T-helper 9 cell (primary cell): ENCODE measurements around the gene ZBTB1.

Source experiments
- DNase-seq: peaks from one replicate; pipeline ENCODE4 v3.0.0-alpha.2; 2020
- total RNA-seq, 2 donors: gene quantifications; one replicate each; lab custom pipeline; 2026; lab: John Stamatoyannopoulos, UW

ZBTB1 gene, protein sequence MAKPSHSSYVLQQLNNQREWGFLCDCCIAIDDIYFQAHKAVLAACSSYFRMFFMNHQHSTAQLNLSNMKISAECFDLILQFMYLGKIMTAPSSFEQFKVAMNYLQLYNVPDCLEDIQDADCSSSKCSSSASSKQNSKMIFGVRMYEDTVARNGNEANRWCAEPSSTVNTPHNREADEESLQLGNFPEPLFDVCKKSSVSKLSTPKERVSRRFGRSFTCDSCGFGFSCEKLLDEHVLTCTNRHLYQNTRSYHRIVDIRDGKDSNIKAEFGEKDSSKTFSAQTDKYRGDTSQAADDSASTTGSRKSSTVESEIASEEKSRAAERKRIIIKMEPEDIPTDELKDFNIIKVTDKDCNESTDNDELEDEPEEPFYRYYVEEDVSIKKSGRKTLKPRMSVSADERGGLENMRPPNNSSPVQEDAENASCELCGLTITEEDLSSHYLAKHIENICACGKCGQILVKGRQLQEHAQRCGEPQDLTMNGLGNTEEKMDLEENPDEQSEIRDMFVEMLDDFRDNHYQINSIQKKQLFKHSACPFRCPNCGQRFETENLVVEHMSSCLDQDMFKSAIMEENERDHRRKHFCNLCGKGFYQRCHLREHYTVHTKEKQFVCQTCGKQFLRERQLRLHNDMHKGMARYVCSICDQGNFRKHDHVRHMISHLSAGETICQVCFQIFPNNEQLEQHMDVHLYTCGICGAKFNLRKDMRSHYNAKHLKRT
- total RNA-seq, result 202 to 349 reads per million in 2 donors

DNA sequence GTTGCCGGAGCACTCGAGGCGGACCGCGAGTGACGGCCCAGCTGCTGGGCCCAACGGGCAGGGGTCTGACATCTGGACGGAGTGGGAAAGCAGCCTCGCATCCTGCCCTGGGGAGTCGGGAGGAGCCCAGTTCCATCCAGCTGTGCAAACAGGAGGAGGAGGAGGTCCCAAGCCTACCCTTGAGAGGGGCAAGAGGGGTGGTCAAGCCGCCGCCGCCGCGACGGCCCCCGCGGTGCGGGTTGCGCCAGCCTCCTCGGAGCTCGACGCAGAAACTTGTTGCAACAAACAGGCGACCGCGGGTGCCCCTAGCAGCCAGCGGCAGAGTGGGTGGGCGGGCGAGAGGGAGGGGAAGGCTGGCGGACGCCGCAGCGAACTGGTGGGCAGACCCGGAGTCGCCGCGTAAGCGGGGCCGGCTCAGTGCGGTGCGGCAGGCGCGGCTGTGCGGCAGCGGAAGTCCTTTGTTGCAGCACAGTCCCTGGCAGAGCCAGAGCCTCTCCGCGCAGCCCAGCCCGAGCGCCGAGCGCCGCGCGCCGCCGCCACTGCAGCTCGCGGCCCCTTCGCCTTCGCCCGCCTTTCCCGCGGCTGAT is at the start of gene ZBTB1:
Gene ZBTB1 (plus strand): TSS at position 461 of the 587 bp plus-strand sequence. CDS start 16,735 bp downstream, outside the sequence.
- peak; percentile 77 for DNase-seq

DNA sequence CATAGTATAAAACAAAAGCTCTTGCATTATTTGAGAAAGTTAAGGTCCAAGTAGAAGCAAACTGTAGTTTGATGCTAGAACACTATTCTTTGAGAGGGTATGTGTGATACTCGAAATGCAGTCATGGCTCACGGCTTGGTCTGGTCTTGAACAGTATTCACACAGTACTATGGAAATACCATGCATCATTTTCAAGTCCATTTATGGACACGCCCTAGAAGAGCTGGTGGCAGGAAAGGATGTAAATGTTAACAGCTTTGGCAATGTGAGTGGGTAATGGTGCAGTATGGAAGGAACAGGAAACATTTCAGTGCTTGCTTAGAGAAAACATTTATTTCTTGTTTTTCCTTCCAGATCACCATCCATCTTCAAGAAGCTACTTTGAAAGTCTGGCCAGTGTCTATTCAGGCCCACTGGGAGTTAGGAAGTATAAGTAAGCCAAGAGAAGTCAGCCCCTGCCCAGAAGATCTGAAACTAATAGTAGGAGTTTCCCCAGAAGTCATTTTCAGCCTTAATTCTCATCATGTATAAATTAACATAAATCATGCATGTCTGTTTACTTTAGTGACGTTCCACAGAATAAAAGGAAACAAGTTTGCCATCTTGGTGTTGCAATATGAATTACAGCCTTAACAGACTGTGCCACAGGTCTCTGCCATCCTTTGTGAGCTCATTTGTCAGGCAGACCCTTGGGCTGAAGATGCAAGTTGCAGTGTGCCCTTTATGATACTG is 45.0 kb upstream of the ZBTB1 start:
- no peak for DNase-seq

DNA sequence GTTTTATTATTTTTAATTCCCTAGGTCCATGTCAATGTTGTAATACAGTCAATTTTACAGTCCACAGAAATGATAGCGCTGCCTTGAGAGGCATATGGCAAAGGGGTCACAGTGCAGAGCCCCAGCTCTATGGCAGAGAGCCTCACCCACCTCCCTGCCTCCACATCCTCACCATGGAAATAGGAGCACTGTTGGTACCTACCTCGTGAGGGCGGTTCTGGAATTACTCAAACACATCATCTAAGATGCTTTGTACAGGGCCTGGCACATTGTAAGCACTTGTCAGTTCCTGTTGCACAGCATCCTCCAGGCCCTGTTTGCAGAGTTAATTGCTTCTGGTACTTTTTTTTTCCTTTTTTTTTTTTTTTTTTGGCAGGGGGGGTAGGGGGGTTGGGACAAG is 43.3 kb upstream of the ZBTB1 start:
- no peak for DNase-seq

DNA sequence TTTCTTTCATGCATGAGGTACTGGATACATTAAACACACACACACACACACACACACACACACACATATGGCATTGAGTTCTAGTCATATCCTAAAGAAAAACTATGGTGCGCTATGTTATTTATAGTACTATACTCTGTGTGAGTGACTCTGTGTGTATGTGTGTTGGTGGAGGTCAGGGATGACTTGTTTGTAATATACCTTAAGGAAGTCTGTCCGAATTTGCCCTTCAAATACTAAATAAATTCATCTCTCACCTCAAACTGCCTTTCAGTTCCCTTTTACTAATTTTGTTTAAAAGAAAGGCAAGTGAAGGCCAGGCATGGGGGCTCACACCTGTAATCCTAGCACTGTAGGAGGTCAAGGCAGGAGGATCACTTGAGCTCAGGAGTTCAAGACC is 41.4 kb upstream of the ZBTB1 start:
- DNase-seq, result no peak

DNA sequence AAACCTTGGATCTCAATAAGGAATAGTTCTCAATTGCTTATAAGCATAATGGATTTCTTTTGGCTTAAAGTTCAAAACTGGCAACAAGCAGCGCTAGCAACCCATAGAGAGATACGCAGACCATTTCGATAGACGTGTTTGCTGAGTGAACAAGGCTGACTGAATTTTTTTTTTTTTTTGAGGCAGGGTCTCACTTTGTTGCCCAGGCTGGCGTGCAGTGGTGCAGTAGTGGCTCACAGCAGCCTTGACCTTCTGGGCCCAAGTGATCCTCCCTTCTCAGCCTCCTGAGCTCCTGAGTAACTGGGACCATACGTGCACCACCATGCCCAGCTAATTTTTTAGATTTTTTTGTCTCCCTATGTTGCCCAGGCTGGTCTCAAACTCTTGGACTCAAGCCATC is 40.7 kb upstream of the ZBTB1 start:
- no peak for DNase-seq

DNA sequence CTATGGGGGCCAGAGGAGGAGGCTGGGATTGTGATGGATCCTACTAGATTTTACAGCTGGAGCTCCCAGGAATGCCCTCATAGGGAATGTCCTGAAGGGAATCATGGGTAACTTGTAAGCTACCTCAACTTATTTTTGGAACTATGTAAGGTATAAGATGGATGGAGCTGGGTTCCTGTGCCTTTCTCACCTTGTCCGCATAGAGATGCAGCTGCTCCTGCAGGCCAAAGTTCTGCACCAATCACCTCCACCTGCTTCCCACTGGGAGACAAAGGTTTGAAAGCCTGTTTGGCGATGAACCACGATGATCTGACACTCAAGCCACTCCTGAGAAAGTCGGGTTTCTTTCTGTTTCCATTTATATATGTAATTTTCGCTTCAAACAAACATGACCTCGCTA is 39.9 kb upstream of the ZBTB1 start:
- DNase-seq, result no peak

DNA sequence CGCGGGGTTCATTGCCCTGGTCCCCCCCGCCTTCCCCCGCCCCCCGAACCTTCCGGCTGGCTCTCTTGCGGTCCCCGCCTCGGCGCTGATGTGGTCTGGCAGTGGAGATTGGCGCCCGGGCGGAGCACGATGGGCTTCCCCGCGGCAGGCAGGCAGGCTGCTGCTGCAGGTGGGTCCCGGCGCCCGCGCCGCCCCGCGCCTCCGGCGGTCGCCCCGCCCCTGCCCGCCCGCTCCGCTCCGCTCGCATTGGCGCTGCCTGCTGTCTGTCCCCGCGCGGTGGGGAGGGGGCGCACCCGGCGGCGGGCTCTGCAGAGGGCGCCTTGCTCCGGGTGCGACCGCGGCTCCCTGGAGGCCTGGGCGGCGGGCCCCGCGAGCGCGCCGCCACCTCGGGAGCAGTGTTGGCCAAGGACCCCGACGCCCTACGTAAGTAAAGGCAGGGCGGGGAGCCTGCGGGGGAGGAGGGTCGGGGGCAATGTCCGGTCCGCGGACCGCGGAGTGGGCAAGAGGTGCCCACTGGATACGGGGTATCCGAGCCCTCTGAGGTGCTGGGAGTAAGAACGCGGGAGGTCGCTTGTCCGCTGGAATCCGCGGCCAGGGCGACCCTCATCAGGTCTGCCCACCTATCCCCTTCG is 39.3 kb upstream of the ZBTB1 start, which contains the start of gene AKAP5:
Gene AKAP5 (plus strand): TSS at position 309 of the 632 bp plus-strand sequence. CDS start 2,896 bp downstream, outside the sequence.
- DNase-seq, result peak; percentile 57

DNA sequence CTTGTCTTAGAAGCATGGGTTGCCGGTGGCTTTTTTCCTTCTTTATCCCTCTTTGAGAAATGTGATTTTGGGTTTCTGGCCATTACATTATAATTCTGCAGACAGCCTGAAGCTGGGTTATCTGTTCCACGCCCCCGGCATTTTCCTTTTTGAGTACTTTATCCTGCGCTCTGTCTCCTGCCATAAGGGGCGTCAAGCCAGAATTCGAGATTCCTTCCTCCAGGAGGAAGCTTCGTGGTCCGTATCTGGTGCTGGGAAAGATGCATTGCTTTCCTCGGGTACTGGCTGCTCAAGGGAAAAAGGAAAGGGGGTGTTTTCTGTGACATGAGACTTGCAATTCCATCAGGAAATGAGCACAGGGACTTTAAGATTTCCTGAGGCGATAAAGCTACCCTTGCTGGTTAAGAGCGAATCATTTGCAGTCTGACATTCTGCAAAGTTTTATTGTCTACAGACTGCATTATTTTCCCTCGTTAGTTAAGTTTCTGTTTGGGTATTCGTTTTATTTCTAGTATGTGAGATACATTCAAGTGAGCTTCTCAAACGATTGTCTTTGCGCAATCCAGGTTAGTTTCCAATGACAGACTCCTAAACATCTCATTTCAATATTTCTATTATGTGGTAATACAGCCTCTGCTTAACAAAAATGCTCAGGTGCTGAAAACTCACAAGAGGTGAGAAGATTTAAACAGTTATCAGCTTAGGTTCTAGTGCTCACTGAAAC is 38.6 kb upstream of the ZBTB1 start:
- DNase-seq, result no peak

DNA sequence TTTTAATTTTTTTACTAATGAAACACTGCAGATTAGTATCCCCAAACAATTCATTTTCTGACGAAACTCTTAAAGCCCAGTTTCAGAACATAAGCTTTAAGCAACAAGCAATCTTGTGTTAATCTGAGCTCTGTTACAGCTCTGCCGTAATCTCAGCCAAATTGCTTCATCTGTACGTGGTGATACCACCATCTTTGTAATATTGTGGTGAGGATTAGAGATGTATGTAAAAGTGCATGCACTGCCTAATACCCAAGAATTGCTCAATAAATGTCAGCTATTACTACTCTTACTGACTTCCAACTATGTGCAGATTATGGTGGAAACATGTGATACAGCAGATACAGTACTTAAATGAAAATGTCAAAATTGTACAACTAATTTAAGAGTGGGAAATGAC is 37.5 kb upstream of the ZBTB1 start:
- DNase-seq, result no peak

GRCh38 chr14:64467566-64467965 is 37.0 kb upstream of the ZBTB1 start:
- DNase-seq, result no peak

GRCh38 chr14:64468451-64468850 is 36.1 kb upstream of the ZBTB1 start:
- no peak for DNase-seq

DNA sequence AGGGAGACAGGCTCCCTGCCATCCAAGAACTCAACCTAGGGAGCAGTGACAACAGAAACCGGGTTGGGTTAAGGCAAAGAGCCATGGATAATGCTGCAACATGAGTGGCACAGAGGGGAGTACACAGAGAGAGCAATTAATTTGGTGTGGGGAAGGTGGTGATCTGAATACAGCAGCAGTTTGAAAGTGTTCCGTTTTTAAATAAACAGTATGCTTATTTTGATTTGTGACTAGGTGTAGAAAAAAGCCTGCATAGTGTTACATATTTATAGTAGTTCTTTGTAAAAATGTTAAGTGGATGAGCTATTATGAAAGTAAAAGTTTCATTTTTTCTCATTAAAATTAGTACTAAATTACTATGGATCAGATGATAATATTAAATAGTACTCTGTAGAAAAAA is 30.5 kb upstream of the ZBTB1 start:
- no peak for DNase-seq

DNA sequence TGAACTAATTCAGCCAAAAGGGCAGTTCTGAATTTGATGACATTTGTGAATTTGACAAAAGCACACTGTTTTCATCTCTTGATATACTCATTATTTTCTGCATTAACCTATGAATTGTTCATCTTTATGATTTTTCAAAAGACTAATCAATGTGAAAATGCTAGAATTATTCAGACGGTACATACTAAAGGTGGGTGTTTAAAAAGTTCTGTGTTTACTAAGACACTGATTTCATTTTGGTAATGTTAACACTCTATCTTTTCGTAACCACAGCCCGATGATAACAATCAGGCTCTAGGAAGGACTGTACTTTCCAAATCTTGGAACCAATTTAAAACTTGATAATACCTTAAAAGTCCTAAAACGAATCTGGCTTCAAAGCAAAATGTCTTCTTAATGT is 29.9 kb upstream of the ZBTB1 start:
- DNase-seq, result no peak

- DNase-seq, result no peak
Observed at GRCh38 chr14:64475585-64476273, 28.8 kb upstream of the ZBTB1 start.

GRCh38 chr14:64476438-64476837 is 28.1 kb upstream of the ZBTB1 start:
- no peak for DNase-seq

- no peak for DNase-seq
Observed at GRCh38 chr14:64478634-64479250, 25.8 kb upstream of the ZBTB1 start.

- no peak for DNase-seq
Observed at GRCh38 chr14:64488590-64489099, 15.9 kb upstream of the ZBTB1 start.

DNA sequence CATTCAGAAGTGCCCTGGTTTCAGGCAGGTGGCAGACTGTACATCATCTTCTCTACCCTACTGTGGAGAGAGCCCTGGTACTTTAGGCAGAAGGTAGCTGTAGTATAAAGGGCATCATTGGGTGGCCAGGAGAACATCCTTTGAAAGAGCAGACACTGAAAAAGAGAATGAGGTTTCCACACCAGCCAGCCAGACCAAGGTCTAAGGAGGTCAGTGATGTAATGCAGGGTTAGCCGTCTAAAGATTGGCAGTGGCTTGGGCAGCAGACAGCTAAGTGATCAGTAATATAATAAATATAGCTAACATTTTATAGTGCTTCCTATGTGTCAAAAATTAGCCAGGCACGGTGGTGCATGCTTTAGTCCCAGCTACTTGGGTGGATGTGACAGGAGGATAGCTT is 12.9 kb upstream of the ZBTB1 start:
- no peak for DNase-seq

- no peak for DNase-seq
Observed at GRCh38 chr14:64493455-64493854, 11.1 kb upstream of the ZBTB1 start.

DNA sequence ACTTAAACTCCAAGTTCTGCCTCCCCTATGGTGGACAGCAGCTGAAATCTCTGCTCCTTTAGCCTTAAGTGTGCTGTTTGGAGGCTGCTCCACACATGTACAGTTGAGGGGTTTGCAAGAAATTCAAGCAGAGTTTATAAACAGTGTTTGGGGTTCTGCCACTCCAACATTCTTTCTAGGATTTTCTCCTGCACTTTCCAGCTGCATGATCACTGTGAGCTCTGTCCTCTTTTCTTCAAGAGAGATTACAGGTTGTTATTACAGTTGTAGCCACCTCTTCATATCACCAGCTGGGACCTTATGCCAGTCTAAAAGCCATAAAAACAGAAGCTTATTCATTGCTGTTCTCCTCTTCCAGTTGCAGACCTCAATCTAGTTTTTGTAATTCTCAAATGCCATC is 9.3 kb upstream of the ZBTB1 start:
- no peak for DNase-seq
